Heart right ventricle (tissue), 16 donors: ENCODE results near the gene HERC4. TPM values are rescaled to one million over a fixed set of nuclear protein-coding genes. Genes with fewer than 3 reads are reported as not detected.
A peak's percentile ranks its signal among the peaks of the same experiment; 100 is the strongest.

Experiments
- ATAC-seq, 8 donors: fragments of 200-7000 bp; cut with Tn5 transposase; one replicate each; pipeline ENCODE4 v1.9.1; 2020; ENCODE audit warnings: mild to moderate bottlenecking in 8 of 8, moderate library complexity in 8 of 8, moderate number of reproducible peaks in 1 of 8
- DNase-seq, 2 donors: peaks; one replicate each; pipeline ENCODE4 v3.0.0-alpha.2; 2020
- H3K27ac ChIP-seq, 10 donors: fragments of 200-600 bp; sonication (generic) in 2 of 10; one replicate each; pipeline versions ENCODE4 v1.5.0 to v1.8.0; 2020 to 2022; ENCODE audit warnings: mild to moderate bottlenecking in 3 of 10
- H3K27me3 ChIP-seq, 7 donors: fragments of 200-600 bp; one replicate each; pipeline ENCODE4 v1.8.0; 2021 to 2022; ENCODE audit warnings: mild to moderate bottlenecking in 2 of 7
- H3K36me3 ChIP-seq, 9 donors: fragments of 200-600 bp; sonication (generic) in 1 of 9; one replicate each; pipeline versions ENCODE4 v1.5.0 to v1.8.0; 2020 to 2022; ENCODE audit warnings: mild to moderate bottlenecking in 2 of 9
- H3K4me1 ChIP-seq, 9 donors: fragments of 200-600 bp; sonication (generic) in 1 of 9; one replicate each; pipeline versions ENCODE4 v1.5.0 to v1.8.0; 2020 to 2022; ENCODE audit warnings: mild to moderate bottlenecking in 4 of 9
- H3K4me3 ChIP-seq, 10 donors: fragments of 200-600 bp; sonication (generic) in 2 of 10; one replicate each; pipeline versions ENCODE4 v1.5.0 to v1.8.0; 2020 to 2022; ENCODE audit warnings: mild to moderate bottlenecking in 7 of 10, moderate library complexity in 2 of 10
- H3K9me3 ChIP-seq, 11 donors: fragments of 200-600 bp in 10 of 11; sonication (generic) in 2 of 11; one replicate each; pipeline versions ENCODE4 v1.5.0 to v1.8.0; 2013 to 2022; ENCODE audit warnings: mild to moderate bottlenecking in 2 of 11, control low read depth in 1 of 11, moderate library complexity in 1 of 11
- CTCF ChIP-seq, 9 donors: fragments of 200-600 bp; sonication (generic) in 2 of 9; IDR thresholded peaks; one replicate each; pipeline versions ENCODE4 v1.5.0 to v1.8.0; 2021 to 2022; ENCODE audit warnings: antibody characterized with exemption in 9 of 9, mild to moderate bottlenecking in 5 of 9, moderate library complexity in 1 of 9
- WGBS, 2 donors: extraction: QIAGEN DNeasy Blood & Tissue Kit; methylation state at CpG; one replicate each; pipeline ENCODE4 v1.1.7; 2013; ENCODE audit warnings: inconsistent platforms in 1 of 2; 5-methylcytosine and 5-hydroxymethylcytosine counted together
- intact Hi-C, 10 donors: fragments of 100-400 bp; cut with DNase I; formaldehyde crosslinking; loops; one replicate each; pipeline versions ENCODE4 v1.11.1 to v1.14.2; 2022
- polyA plus RNA-seq, 2 donors: library from polyadenylated mRNA; stranded (reverse); fragments of 200-250 nt; gene quantifications; one replicate each; pipeline ENCODE4 v1.2.3, GENCODE V29; 2013
- total RNA-seq, 10 donors: library from RNA; stranded (reverse); fragmentation: NEBNext Ultra II Directional in 3 of 10; extraction: Animal tissue kit (Norgen Biotek cat#: 25700) in 3 of 10; gene quantifications; one replicate each; pipeline versions ENCODE4 v1.2.1 to v1.2.4, GENCODE V29; 2021 to 2023
- donor health status: Arrhythmogenic right ventricular cardiomyopathy.
- donor health status: ischemic (EF 13 %, LVEDD 7.1; RV severe dilation, severe dysfunction).
- donor health status: healthy with polysubstance abuse.
- donor health status: DM: no; HTN: yes; CAD: no.
- donor health status: DM: no; HTN: no; CAD: no.
- donor health status: ischemic (EF 25% LVEDD 6.9; RV normal size, moderate dysfunction).
- donor health status: ischemic (EF 25% LVEDD 5.7; RV mildly dilated, moderate dysfunction).
- donor health status: healthy.
- donor health status: DM: yes; HTN: yes; CAD: no.
- donor health status: Ischemic cardiomyopathy.
- donor health status: ischemic (EF 35%, LVEDD 5.7; RV mildly dilated, moderate dysfunction).
- donor health status: nonischemic (EF 11% LVEDD 7.7; RV severe dilation, severe dysfunction).
- donor health status: DM: yes; HTN: yes; CAD: no.
- donor health status: PGD.
- donor health status: ischemic (EF 29% LVEDD 5.4; RV normal size, mild dysfunction).
- donor health status: nonischemic (EF 23%, LVEDD 6.1; RV moderate dilation, normal function).

HERC4 gene
- total and polyA plus RNA-seq, 12 donors: 10.0 to 42.1 (median 32.0) TPM

- WGBS, 2 donors: 1% methylated on average over 27 of the region's 27 CpGs
- ATAC-seq (peak in 4 of 8 donors; percentile 45 to 64 (median 48)), DNase-seq (no peak)
- H3K27ac ChIP-seq: peak overlapping the region; percentile 94 to 99 (median 98)
- intact Hi-C loops: loop anchor here in 4 of 10 donors (5.0 to 10.0 kb wide), 4 partner anchors 187 to 261 kb away; partner anchors contain the start of genes HNRNPH3 (in 2 of the 4), PBLD (in 2 of the 4) and SIRT1 (in 1 of the 4)
- H3K4me3 ChIP-seq: peak overlapping the region; percentile 76 to 98 (median 94)
- no peaks in the 10 kb centered on the region for H3K9me3 ChIP-seq
- no peak for TF ChIP-seq CTCF (IDR thresholded peaks at IDR 0.05)
- peaks cover 2 to 56% (median 34%) of the 10 kb centered on the region in 9 donors for H3K4me1 ChIP-seq
- peaks cover 0 to 21% (median 0%) of the 10 kb centered on the region in 9 donors for H3K36me3 ChIP-seq
- no peaks in the 10 kb centered on the region for H3K27me3 ChIP-seq
Measured at GRCh38 chr10:68074031-68074774, 880 bp downstream of the HERC4 start.

- intact Hi-C loops: loop anchor here in 4 of 10 donors (5.0 to 10.0 kb wide), 4 partner anchors 186 to 261 kb away; partner anchors contain the start of genes HNRNPH3 (in 2 of the 4), PBLD (in 2 of the 4) and SIRT1 (in 1 of the 4)
- no peak for TF ChIP-seq CTCF (IDR thresholded peaks at IDR 0.05)
- 7 to 14% methylated on average over 3 of the region's 3 CpGs for whole genome bisulfite sequencing, 2 donors
- no peaks in the 10 kb centered on the region for H3K27me3 ChIP-seq
- peaks cover 0 to 27% (median 0%) of the 10 kb centered on the region in 9 donors for H3K36me3 ChIP-seq
- no peaks in the 10 kb centered on the region for H3K9me3 ChIP-seq
- peaks cover 2 to 54% (median 34%) of the 10 kb centered on the region in 9 donors for H3K4me1 ChIP-seq
- peak overlapping the region in 9 of 10 donors; percentile 76 to 98 (median 94) for H3K4me3 ChIP-seq
- ATAC-seq: no peak
- DNase-seq: no peak
- peak overlapping the region in 8 of 10 donors; percentile 97 to 99 (median 99) for H3K27ac ChIP-seq
Measured at GRCh38 chr10:68073631-68074030, 1.5 kb downstream of the HERC4 start.

GRCh38 chr10:68067508-68067907 is 7.6 kb downstream of the HERC4 start:
- no peak overlapping the region for H3K27ac ChIP-seq

More at GRCh38 chr10:68067508-68067907, 7.6 kb downstream of the HERC4 start:
- H3K4me1 ChIP-seq: peaks cover 0 to 30% (median 18%) of the 10 kb centered on the region in 9 donors
- no peaks in the 10 kb centered on the region for H3K9me3 ChIP-seq
- no peaks in the 10 kb centered on the region for H3K27me3 ChIP-seq
- no peak for DNase-seq
- no peak overlapping the region for H3K4me3 ChIP-seq
- ATAC-seq: no peak
- TF ChIP-seq CTCF (IDR thresholded peaks at IDR 0.05): no peak
- intact Hi-C loops: loop anchor here in 1 of 10 donors (10.0 kb wide), 1 partner anchor 173 kb away; no protein-coding TSS in a partner anchor
- 85 to 90% methylated on average over 3 of the region's 3 CpGs for WGBS, 2 donors
- peaks cover 0 to 67% (median 3%) of the 10 kb centered on the region in 9 donors for H3K36me3 ChIP-seq
